HG03378 (cell line): ENCODE data around the gene GTF2H4.

ENCODE experiments used
- ATAC-seq: cut with Tn5 transposase; IDR thresholded peaks from one replicate; pipeline ENCODE4 v1.9.1; 2021; ENCODE audit warnings: mild to moderate bottlenecking, moderate library complexity; ENCODE audit not compliant: unreplicated experiment

The GTF2H4 gene

DNA sequence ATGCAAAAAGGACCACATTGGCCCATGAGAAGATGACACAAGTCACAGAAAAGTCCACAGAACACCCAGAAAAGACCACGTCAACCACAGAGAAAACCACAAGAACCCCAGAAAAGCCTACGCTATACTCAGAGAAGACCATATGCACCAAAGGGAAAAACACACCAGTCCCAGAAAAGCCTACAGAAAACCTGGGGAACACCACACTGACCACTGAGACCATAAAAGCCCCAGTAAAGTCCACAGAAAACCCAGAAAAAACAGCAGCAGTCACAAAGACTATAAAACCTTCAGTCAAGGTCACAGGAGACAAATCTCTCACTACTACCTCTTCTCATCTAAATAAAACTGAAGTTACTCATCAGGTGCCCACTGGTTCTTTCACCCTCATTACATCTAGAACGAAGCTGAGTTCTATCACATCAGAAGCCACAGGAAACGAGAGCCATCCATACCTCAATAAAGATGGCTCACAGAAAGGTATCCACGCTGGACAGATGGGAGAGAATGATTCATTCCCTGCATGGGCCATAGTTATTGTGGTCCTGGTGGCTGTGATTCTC lies 44.0 kb downstream of the GTF2H4 start:
- no peak for ATAC-seq

- ATAC-seq, result no peak
Measured at GRCh38 chr6:30954631-30955366, 46.8 kb downstream of the GTF2H4 start.

DNA sequence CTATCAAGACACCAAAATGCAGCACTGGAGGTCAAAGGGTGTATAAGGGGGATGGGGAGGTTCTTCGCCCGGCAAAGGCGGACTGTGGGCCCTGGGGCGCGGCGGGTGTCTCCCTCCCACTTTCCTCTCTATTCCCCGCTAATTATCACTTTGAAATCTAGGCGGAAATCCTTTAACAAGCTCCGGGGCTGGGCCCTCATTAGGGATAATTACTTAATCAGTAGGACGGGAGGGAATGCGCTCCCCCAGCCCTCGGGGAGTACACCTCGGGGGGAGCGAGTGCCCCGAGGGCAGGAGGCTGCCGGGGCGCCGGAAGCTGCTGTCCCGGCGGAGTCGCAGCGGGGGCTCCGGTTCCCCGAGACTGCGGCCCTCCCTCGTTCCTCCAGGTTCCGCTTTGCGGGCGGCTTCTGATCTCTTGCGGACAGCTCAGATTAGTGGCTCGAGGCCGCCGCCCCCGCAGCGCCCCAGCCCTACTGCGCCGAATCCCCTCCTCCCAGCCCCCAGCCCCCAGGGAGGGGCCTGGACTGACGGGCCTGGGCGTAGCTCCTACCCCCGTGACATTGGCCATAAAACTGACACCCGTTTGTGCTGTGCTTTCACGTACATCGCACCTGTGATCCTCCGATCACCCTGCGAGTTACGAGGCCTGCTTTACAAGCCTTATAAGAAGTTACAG lies 47.5 kb downstream of the GTF2H4 start:
- no peak for ATAC-seq

DNA sequence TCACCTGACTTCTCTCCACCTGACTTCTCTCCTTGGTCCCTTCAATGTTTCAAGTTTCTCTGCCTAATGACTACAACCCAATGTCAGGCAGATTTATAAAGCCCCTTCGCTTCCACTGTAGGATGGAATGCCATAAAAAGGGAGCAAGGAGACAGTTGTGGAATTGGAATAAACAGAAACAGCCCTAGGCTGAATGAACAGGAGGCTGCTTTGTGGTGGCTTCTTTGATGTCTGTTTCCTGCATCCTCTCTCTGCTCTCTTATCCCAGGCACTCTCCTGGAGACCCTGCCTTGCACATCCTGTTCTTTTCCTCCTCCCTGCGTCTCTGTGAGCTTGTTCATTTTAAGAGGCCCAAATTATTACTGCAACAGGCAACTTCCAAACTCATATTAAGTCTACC lies 49.7 kb downstream of the GTF2H4 start:
- ATAC-seq, result no peak

- ATAC-seq, result no peak
Measured at GRCh38 chr6:30960907-30961673, 53.1 kb downstream of the GTF2H4 start.

DNA sequence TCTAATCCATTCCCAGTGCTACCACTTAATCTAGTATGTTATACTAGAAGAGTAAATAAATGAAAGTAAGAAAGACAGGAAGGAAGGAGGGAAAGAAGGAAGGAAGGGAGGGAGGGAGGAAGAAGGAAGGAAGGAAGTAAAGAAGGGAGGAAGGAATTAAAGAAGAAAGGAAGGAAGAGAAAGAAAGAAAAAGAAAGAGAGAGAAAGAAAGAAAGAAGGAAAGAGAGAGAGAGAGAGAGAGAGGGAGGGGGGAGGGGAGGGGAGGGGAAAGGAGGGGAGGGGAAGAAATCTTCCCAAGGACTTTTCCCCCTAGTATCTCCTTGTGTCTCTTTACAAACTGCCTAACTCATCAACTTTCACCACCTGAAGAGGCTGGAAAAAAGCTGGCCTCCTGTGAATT lies 54.7 kb downstream of the GTF2H4 start:
- no peak for ATAC-seq

DNA sequence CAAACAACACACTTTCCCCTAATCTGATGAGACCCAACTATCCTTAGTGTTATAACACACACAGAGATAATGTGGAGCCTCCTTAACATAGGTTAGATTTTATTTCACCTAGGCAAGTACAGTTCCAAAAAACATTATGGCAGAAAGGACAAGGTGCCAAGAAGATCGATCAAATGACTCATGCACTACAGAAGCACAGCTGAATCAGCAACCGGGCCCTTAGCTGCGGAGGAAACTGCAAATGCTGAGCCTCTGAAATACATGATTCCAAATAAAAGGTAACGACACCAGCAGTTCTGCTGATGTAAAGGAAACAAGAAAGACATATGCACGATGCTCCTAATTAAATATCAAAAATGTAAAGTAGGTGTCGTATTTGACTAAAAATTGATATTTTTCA lies 55.6 kb downstream of the GTF2H4 start:
- ATAC-seq, result no peak
